GM12874 (cell line): ENCODE measurements around the gene SNIP1.
A peak's percentile ranks its signal among the peaks of the same experiment; 100 is the strongest.

Experiments
- TF ChIP-seq, protein P1 (sequence below): IDR thresholded peaks from 2 replicates; pipeline ENCODE4 v1.5.1; 2011; ENCODE audit warnings: low read depth, mild to moderate bottlenecking, control low read depth, low read length, moderate library complexity; ENCODE audit not compliant: insufficient read depth

Gene SNIP1, protein sequence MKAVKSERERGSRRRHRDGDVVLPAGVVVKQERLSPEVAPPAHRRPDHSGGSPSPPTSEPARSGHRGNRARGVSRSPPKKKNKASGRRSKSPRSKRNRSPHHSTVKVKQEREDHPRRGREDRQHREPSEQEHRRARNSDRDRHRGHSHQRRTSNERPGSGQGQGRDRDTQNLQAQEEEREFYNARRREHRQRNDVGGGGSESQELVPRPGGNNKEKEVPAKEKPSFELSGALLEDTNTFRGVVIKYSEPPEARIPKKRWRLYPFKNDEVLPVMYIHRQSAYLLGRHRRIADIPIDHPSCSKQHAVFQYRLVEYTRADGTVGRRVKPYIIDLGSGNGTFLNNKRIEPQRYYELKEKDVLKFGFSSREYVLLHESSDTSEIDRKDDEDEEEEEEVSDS

DNA sequence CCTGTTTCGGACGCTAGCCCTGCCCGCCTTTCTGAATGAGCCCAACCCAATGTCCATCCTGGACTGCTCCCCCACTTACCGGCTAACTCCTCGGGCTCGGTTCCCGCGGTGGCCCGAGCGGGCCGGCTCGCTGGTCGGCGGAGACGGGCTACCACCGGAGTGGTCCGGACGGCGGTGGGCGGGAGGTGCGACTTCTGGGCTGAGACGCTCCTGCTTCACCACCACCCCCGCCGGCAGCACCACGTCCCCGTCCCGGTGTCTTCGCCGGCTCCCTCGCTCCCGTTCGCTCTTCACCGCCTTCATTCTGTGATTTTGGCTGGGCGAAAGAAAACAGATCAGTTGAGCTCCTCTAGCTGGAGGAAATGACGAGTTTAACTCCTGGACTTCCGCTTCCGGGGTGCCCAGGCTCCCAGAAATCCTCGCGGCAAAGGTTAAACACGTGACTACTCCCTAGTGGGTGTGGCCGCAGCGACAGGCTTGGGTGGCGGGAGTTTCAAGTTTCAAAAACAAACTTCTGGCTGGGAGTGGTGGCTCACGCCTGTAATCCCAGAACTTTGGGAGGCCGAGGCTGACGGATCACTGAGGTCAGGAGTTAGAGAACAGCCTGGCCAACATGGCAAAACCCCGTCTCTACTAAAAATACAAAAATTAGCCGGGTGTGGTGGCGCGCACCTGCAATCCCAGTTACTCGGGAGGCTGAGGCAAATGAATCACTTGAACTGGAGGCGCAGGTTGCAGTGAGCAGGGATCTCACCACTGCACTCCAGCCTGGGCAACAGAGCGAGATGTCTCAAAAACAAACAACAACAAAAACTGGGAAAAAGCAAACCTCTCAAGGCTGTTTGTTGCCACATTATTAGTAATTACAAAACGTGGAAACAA, at the start of gene SNIP1:
TSS of gene SNIP1 (minus strand) at position 367 of the 882 bp plus-strand sequence. CDS start at position 303, 64 bp downstream.
- TF ChIP-seq, protein P1, sequence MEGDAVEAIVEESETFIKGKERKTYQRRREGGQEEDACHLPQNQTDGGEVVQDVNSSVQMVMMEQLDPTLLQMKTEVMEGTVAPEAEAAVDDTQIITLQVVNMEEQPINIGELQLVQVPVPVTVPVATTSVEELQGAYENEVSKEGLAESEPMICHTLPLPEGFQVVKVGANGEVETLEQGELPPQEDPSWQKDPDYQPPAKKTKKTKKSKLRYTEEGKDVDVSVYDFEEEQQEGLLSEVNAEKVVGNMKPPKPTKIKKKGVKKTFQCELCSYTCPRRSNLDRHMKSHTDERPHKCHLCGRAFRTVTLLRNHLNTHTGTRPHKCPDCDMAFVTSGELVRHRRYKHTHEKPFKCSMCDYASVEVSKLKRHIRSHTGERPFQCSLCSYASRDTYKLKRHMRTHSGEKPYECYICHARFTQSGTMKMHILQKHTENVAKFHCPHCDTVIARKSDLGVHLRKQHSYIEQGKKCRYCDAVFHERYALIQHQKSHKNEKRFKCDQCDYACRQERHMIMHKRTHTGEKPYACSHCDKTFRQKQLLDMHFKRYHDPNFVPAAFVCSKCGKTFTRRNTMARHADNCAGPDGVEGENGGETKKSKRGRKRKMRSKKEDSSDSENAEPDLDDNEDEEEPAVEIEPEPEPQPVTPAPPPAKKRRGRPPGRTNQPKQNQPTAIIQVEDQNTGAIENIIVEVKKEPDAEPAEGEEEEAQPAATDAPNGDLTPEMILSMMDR = no peak

DNA sequence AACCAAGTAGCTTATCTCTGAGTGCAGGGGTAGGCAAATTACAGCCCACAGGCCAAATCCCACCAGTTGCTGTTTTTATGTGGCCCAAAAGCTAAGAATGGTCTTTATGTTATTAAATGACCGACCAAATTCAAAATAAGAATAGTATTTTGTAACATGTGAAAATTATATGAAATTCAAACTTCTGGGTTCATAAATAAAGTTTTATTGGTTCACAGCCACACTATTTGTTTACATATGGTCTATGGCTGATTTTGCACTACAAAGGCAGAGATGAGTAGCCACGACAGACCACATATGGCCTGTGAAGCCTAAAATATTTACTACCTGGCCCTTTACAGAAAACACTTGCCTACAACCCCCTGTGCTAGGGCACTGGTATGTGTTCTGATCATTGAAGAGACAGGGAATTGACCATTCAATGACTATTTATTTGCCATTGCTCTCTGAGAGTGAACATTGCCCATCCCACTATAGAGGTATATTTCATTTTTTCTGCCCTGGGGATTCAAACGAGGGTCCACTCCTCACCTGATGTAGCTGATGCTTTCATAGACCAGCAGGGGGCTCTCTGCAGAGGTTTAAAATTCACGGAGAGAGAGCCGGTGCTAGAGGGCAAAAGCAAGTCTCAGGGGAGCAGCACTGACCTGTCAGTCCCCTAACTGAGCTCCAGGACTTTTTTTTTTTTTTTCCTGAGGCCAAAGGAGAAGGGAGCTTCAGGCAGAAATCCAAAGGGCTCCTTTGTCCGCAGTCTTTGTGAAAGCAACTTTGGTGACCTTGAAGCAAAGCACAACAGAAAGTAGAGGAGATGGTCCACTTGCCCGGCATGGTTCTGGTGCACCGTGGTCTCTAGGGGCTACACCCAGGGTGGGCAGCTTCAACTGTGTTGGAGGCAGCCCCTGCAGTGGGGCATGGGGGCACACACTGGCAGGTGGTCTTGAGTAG, 48.9 kb upstream of the SNIP1 start:
- TF ChIP-seq, protein P1 = peak; percentile 67

DNA sequence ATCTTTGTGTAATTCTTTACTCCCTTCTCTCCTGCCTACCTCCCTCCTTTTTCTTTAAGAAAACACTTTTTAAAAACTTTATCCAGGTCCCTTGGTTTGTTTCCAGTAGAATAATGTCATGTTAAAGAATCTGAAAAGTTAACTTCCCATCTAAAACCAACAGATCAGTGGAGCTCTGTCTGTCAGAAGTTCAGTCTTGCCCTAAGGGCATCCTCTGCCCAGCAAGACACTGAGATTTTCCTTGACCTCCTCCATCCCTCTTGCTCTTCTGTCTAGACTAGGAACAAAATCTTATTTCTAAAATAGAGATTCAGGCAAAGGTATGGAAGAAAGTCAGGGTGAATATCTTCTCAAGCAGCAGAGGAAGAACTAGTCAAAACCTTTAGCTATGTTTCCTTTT, 47.3 kb upstream of the SNIP1 start:
- TF ChIP-seq, protein P1 = no peak

DNA sequence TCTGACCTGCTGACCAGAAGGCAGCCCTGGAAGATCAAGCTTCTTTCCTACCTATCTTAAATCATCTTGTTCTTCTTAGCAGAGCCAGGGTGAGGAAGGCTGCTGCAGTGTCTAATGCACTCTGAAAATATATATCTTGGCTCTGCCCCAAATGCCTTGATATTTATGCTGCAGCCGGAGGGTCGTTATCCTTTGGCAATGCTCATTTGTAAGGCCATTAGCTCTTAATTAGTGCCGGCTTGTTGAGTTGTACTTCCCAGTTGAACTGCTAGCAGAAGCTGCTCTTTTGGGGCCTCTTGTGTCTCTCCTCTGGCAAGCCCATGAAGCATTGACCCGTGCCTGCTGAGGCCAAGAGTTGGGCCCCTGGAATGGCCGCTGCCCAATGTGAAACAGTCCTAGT, 45.8 kb upstream of the SNIP1 start:
- TF ChIP-seq, protein P1 = no peak

DNA sequence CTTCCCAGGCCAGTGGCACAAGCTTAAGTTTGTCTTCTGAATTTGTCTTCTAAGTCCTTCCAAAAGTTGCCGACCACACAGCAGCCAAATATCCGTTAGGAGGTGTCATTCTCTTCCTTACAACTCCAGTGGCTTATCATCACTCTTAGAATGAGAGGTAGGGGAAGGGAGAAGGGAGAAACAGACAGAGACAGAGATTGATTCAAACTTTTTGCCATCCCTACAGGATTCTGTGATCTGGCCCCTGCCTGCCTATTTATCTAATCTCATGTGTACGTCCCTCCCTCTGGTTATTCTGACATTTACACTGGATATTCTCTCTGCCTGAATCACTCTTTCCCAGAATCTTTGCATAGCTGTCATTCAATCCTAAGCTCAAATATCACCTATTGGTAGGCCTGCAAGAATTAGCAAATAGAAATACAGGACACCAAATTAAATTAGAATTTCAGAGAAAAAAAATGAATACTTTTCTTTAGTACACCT, 42.1 kb upstream of the SNIP1 start:
- TF ChIP-seq, protein P1 = no peak

DNA sequence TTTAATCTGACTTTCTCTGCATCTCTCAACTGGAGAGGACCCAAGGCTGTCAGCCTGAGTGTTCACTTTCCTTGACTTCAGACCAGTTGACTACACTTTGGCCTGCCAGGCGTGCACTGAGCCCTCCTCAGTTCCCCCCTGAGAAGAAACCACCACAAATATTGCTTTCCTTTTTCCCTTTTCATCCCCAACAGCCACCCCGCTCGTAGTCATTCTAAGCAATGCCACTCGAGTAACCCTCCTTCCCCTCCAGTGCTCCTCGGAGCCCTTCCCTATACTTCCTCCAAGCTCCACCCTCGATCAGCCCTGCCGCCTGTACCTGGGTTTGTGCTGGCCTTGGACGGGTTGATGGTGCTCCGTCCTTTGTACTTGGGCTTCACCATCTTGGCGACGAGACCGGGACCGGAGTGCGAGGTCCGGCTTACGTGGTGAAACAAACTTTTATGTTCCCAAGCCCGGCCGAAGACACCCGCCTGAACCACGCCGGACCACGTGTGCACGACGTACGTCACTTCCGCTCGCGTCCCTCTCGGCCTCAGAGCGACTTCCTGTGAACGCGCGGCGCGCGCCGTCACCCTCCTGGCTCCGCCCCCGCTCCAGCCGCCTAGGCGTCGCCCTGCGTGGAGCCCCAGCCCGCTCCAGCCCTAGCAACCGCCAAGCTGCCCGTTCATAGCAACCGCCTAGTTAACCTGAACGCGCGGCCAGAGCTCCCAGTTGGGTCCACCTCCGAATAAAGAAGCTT, 41.5 kb upstream of the SNIP1 start, which contains the start of gene GNL2:
TSS of gene GNL2 (minus strand) at position 498 of the 742 bp plus-strand sequence. CDS start at position 383, 115 bp downstream.
- TF ChIP-seq, protein P1 = no peak
